KG1 (cell line): Measurements from ENCODE around the gene EBF3.

Experiments
- DNase-seq: peaks from one replicate; lab custom pipeline; 2025; lab: John Stamatoyannopoulos, UW

EBF3 gene

GRCh38 chr10:129870961-129871621 lies 93.0 kb downstream of the EBF3 start:
- DNase-seq, result no peak

GRCh38 chr10:129870474-129870757 lies 93.7 kb downstream of the EBF3 start:
- DNase-seq, result no peak

- no peak for DNase-seq
Observed at GRCh38 chr10:129869596-129870473, 94.2 kb downstream of the EBF3 start.

GRCh38 chr10:129868449-129869035 lies 95.5 kb downstream of the EBF3 start:
- DNase-seq, result no peak

GRCh38 chr10:129867631-129868179 lies 96.4 kb downstream of the EBF3 start:
- DNase-seq, result no peak

DNA sequence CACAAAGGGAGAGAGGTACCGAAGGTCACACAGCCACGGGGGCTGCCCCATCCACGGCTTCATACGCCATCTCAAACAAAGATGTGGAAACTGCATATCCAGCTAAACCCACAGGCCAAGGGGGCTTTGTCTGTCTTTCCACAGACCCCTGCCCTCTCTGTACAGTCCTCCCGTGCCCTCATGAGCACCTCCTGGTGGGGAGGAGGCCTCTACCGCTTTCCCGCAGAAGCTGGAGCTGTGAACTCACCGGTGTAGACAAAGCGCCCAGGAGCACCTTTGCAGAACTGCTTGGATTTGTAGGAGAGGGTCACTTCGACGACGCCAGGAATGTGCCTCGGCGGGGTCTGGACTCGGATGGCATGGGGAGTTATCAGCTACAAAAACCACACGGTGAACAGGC lies 97.2 kb downstream of the EBF3 start:
- DNase-seq, result no peak

DNA sequence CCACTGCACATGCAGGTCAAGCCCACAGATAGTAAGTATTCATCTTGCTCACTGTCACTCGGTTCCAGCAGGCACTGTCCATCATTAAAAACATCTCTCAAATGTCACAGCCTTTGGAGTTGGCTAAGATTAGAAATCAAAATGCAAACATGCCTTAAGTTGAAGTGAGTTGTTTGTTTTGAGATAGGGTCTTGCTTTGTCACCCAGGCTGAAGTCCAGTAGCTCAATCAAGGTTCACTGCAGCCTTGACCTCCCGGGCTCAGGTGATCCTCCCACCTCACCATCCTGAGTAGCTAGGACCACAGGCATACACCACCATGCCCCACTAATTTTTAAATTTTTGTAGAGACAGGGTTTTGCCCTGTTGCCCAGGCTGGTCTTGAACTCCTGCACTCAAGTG lies 98.1 kb downstream of the EBF3 start:
- DNase-seq, result no peak

- no peak for DNase-seq
Observed at GRCh38 chr10:129865413-129865812, 98.7 kb downstream of the EBF3 start.

DNA sequence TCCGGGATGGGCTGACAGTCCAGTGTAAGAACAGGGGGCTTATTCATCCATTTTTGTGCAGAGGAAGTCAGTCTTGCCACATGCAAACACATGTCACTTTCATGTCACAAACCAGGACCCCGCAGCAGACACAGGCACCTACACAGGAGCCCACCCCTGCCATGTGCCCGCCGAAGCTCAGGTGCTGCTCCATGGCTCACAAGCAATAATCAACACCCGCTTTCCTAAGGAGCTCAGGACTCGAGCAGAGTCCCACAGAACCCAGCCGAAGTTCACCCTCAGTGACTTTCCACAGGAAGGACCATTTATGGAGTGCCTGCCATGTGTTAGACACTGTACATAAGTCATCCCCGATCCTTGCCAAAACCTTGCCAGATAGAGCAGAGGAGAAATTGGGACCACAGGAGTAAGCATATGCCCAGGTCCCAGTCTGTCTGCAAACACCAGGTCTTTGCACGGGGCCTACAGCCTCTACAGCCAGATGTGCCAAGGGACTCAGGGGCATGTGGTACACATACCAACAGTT lies 99.4 kb downstream of the EBF3 start:
- DNase-seq, result no peak

GRCh38 chr10:129864082-129864481 lies 100.0 kb downstream of the EBF3 start:
- DNase-seq, result no peak

DNA sequence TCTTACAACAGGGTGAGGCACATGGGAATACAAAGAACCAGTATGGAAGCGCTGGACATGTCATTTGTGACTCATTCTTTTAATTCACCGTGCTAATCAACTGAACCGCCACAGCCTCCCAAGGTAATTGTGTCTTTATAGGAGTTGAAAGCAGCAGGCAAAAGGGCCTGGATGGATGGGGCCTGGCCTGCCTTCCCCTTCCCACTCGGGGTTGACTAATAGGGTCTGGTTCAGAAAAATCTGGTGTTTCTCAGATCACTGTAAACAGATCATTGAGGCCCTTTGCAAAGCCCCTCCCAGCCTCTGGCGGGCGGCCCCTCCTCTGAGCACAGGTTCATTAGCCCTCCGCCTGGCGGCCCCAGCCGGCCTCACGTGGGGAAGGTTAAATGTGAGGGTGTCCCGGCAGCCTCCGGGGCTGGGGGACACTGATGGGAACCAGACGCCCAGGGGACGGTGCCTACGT lies 100.8 kb downstream of the EBF3 start:
- DNase-seq, result no peak

DNA sequence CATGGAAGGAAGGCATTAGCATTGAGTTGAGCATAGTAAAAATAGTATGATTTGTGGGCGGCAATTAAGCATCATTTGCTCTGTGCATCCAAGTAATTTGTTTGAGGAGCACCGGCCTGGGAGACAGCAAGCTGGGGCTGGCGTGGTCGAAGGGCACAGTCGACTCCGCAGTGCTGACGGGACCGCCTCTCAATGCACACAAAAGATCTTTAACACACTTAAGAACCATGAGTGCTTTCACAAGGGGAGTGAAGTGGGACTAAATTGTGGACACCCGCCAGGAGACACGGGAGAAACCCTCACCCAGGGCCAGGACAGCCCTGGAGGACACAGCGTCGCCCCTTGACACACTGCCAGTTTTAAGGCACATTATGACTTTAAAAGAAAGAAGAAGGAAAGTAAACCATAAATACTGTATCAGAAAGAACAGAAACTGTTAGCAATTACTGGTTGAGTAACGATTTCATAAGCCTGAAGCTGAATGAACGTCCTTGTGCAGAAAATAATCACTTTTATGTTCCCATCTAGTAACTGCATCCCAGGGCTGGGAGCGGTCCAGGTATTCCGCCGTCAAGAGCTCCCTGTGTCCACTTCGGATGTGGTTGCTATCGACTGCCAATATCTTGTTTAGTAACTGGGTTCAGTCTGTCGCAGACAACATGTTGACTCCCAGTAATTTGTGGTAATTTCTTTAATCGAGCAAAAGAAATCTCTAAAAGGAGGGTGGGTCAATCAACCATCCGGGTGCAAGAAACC lies 102.1 kb downstream of the EBF3 start:
- DNase-seq, result no peak

DNA sequence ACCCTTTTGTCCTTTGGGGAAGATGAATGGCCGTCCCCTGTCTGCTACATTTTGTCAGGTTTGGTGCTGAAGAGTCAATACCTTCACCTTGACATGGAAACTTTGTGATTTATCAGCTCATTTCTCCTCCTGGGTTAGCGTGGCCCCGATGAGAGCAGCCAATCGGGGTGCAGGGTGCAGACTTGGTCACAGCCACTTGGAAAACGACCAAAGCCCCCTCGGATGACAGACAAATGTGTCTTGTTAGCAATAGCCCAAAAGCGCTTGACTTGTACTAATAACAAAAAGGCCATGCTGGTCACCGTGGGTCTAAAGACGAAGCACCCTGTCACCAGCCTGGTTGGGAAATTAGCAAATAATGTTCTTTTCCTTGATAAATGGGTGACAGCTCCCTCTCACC lies 103.7 kb downstream of the EBF3 start:
- DNase-seq, result no peak

DNA sequence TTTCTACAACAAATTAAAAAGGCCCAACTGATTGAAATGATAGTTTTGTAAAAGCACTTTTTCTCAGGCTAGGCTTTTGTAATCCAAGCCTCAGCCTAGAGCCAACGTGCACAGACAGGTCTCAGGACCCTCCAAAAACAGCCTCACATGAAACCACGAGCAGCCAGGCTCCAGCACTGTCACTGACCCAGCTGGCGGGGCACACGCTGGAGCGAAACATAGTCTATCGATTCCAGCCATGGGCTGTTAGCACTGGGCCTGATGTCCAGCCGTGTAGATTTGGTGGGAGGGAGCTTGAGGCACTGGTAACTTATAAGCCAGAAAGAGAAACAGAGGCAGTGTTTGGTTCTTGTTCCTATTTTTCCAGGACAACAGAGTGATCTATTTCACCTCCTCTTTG lies 104.5 kb downstream of the EBF3 start:
- no peak for DNase-seq

- DNase-seq, result no peak
Observed at GRCh38 chr10:129857242-129857960, 106.7 kb downstream of the EBF3 start.

- DNase-seq, result no peak
Observed at GRCh38 chr10:129855836-129856563, 108.1 kb downstream of the EBF3 start.

DNA sequence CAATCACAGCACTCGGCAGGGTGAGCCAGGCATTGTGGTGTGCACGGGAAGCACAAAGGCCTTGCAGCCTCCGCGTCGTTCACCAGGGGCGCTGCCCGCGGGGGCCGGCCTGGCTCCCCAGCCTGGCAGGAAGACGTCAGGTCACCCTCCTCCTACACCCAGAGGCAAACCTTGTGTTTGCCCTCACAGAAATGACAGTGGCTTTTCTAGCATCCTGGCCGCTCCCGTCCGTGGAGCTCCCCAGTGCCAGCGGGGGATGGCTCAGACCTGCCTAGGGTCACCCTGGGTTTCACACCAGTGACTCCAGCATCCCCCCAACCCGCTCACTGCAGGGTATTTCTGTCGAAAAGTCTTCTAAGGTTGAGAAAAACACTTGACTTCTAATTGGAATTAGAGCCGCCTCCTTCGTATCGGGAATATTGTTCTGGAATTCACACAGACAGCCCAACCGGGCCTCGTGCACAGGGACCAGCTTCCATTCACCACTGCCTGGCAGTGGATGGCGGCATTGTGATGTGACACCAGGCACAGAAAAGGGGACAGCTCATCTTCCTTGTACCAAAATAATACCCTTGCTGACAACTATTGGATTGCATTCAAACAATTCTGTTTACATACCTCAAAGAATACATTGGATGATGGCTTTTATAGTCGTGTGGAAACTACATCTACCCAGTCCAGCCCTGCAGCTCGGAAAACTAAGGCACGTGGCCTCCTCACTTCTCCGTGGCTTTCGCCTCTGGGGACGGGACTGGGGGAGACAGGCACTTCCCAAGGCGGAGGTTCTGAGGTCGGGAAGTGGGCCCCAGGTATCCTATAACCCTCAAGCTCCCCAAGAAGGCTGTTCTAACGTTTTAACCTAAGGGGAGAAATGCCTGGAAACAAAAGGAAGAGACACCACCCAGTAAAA lies 109.0 kb downstream of the EBF3 start:
- DNase-seq, result no peak

DNA sequence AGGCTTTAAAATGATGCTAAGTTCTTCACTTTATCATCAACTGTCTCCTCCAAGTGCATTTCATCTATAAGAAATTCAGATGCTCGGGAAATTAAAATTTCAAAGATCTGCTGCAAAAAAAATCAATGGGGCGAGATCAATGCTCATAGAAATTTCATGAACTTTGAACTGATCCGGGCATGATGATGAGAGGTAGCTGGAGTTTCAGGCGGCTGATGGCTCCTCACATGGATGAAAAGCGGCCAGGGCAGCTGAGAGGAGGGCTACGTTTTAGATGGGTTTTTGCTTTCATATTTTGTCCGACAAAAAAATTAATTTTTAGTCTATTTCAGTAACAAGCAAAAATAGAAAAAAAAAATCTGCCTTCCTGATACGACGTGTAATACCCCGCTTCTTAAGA lies 109.9 kb downstream of the EBF3 start:
- DNase-seq, result no peak

- no peak for DNase-seq
Observed at GRCh38 chr10:129853562-129853903, 110.5 kb downstream of the EBF3 start.
